ENCODE results near the gene CCL3. TPM values are rescaled to one million over a fixed set of nuclear protein-coding genes. Genes with fewer than 3 reads are reported as not detected.

Gene CCL3
- total and polyA plus RNA-seq, 4 donors: 0.92 to 5.6 (median 1.8) TPM

DNA sequence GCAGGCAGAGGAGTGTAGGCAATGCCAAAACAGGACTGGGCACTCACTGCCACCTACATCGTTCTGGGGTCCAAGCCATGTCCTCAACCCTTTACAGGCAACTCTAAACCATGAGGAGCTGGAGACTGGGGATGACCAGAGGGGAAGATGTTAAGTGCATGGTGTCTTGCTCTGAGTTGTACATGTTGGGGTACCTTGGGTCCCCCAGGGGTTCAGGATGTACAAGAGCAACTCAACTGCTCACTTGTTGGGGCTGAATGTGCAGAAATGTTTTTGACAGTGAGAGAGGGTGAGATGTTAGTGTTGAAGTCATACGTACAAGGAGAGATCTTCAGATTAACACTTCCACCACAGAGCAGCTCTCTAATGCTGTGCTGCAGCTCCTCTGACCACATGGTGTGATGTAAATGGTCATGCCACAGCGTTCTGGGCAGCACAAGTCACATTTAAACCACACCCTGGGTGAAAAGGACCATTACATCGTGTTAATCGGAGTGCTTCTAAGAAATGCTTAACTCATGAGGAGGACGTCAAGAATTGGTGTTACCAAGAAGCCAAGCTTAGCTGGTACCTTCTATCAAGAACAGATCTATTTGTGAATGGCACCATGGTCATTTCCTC lies 23.5 kb downstream of the CCL3 start:
- Histone ChIP-seq H3K4me1 (ENCODE audit: control insufficient read depth in 4 of 4, insufficient read depth in 4 of 4, low read length in 3 of 4) (no peaks in the 10 kb centered on the region), H3K36me3 (ENCODE audit: control insufficient read depth in 4 of 4, insufficient read depth in 3 of 4, low read depth in 1 of 4, low read length in 3 of 4) (no peaks in the 10 kb centered on the region), H3K4me3 (ENCODE audit: low read depth in 1 of 3, low read length in 3 of 3) (no peak overlapping the region), H3K27ac (ENCODE audit: low read depth in 1 of 2, low read length in 2 of 2) (no peak overlapping the region), H3K9ac (ENCODE audit: low read depth in 1 of 2, low read length in 2 of 2) (no peak overlapping the region), H3K9me3 (ENCODE audit: control insufficient read depth in 4 of 4, low read length in 3 of 4) (no peaks in the 10 kb centered on the region), H3K27me3 (ENCODE audit: control insufficient read depth in 4 of 4, insufficient read depth in 4 of 4, low read length in 3 of 4) (no peaks in the 10 kb centered on the region)
- no peak for DNase-seq (ENCODE audit: low spot score)
- TF ChIP-seq GABPA (IDR thresholded peaks at IDR 0.05 in 1 of 2, conservative IDR thresholded peaks at IDR 0.05 in 1 of 2) (no peak), JUND (IDR thresholded peaks at IDR 0.05) (no peak), CTCF (IDR thresholded peaks at IDR 0.05; ENCODE audit: low read depth, low read length, missing input control) (no peak), ATF3 (IDR thresholded peaks at IDR 0.05) (no peak), FOXA2 (IDR thresholded peaks at IDR 0.05) (no peak), TAF1 (conservative IDR thresholded peaks at IDR 0.05) (no peak), SP1 (IDR thresholded peaks at IDR 0.05) (no peak)
- WGBS: 88% methylated on average over 6 of the region's 6 CpGs

- DNase-seq (ENCODE audit: low spot score): no peak
- H3K36me3 ChIP-seq (ENCODE audit: control insufficient read depth in 4 of 4, insufficient read depth in 3 of 4, low read depth in 1 of 4, low read length in 3 of 4): no peaks in the 10 kb centered on the region
- no peak within 1 kb of the TSS for H3K9ac ChIP-seq (ENCODE audit: low read depth in 1 of 2, low read length in 2 of 2)
- H3K9me3 ChIP-seq (ENCODE audit: control insufficient read depth in 4 of 4, low read length in 3 of 4): no peaks in the 10 kb centered on the region
- no peak within 1 kb of the TSS for H3K27ac ChIP-seq (ENCODE audit: low read depth in 1 of 2, low read length in 2 of 2)
- H3K27me3 ChIP-seq (ENCODE audit: control insufficient read depth in 4 of 4, insufficient read depth in 4 of 4, low read length in 3 of 4): no peaks in the 10 kb centered on the region
- no peaks in the 10 kb centered on the region for H3K4me1 ChIP-seq (ENCODE audit: control insufficient read depth in 4 of 4, insufficient read depth in 4 of 4, low read length in 3 of 4)
- 88% methylated on average over 5 of the region's 5 CpGs for WGBS
- no peak for TF ChIP-seq RXRA (IDR thresholded peaks at IDR 0.05)
- TF ChIP-seq, protein P1, sequence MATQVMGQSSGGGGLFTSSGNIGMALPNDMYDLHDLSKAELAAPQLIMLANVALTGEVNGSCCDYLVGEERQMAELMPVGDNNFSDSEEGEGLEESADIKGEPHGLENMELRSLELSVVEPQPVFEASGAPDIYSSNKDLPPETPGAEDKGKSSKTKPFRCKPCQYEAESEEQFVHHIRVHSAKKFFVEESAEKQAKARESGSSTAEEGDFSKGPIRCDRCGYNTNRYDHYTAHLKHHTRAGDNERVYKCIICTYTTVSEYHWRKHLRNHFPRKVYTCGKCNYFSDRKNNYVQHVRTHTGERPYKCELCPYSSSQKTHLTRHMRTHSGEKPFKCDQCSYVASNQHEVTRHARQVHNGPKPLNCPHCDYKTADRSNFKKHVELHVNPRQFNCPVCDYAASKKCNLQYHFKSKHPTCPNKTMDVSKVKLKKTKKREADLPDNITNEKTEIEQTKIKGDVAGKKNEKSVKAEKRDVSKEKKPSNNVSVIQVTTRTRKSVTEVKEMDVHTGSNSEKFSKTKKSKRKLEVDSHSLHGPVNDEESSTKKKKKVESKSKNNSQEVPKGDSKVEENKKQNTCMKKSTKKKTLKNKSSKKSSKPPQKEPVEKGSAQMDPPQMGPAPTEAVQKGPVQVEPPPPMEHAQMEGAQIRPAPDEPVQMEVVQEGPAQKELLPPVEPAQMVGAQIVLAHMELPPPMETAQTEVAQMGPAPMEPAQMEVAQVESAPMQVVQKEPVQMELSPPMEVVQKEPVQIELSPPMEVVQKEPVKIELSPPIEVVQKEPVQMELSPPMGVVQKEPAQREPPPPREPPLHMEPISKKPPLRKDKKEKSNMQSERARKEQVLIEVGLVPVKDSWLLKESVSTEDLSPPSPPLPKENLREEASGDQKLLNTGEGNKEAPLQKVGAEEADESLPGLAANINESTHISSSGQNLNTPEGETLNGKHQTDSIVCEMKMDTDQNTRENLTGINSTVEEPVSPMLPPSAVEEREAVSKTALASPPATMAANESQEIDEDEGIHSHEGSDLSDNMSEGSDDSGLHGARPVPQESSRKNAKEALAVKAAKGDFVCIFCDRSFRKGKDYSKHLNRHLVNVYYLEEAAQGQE (IDR thresholded peaks at IDR 0.05): no peak
- H3K4me3 ChIP-seq (ENCODE audit: low read depth in 1 of 3, low read length in 3 of 3): no peak within 1 kb of the TSS
Measured at GRCh38 chr17:36063786-36064541, 26.0 kb downstream of the CCL3 start, which contains the start of gene CCL18. Gene CCL18, plus strand, starts transcription at chr17:36064272. Its CDS starts 71 bp downstream, at chr17:36064343.

- Histone ChIP-seq H3K27ac (ENCODE audit: low read depth in 1 of 2, low read length in 2 of 2) (no peak overlapping the region), H3K4me1 (ENCODE audit: control insufficient read depth in 4 of 4, insufficient read depth in 4 of 4, low read length in 3 of 4) (no peaks in the 10 kb centered on the region), H3K4me3 (ENCODE audit: low read depth in 1 of 3, low read length in 3 of 3) (no peak overlapping the region), H3K36me3 (ENCODE audit: control insufficient read depth in 4 of 4, insufficient read depth in 3 of 4, low read depth in 1 of 4, low read length in 3 of 4) (no peaks in the 10 kb centered on the region), H3K9me3 (ENCODE audit: control insufficient read depth in 4 of 4, low read length in 3 of 4) (no peaks in the 10 kb centered on the region), H3K9ac (ENCODE audit: low read depth in 1 of 2, low read length in 2 of 2) (no peak overlapping the region), H3K27me3 (ENCODE audit: control insufficient read depth in 4 of 4, insufficient read depth in 4 of 4, low read length in 3 of 4) (no peaks in the 10 kb centered on the region)
- no peak for DNase-seq (ENCODE audit: low spot score)
- WGBS: 97% methylated on average over 2 of the region's 2 CpGs
- no peak for TF ChIP-seq EGR1 (IDR thresholded peaks at IDR 0.05; ENCODE audit: low read depth in 2 of 2)
- TF ChIP-seq YY1 (IDR thresholded peaks at IDR 0.05): no peak
- TF ChIP-seq, protein P2, sequence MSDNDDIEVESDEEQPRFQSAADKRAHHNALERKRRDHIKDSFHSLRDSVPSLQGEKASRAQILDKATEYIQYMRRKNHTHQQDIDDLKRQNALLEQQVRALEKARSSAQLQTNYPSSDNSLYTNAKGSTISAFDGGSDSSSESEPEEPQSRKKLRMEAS (IDR thresholded peaks at IDR 0.05): no peak
- TF ChIP-seq, protein P3, sequence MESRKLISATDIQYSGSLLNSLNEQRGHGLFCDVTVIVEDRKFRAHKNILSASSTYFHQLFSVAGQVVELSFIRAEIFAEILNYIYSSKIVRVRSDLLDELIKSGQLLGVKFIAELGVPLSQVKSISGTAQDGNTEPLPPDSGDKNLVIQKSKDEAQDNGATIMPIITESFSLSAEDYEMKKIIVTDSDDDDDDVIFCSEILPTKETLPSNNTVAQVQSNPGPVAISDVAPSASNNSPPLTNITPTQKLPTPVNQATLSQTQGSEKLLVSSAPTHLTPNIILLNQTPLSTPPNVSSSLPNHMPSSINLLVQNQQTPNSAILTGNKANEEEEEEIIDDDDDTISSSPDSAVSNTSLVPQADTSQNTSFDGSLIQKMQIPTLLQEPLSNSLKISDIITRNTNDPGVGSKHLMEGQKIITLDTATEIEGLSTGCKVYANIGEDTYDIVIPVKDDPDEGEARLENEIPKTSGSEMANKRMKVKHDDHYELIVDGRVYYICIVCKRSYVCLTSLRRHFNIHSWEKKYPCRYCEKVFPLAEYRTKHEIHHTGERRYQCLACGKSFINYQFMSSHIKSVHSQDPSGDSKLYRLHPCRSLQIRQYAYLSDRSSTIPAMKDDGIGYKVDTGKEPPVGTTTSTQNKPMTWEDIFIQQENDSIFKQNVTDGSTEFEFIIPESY (IDR thresholded peaks at IDR 0.05): no peak
- no peak for TF ChIP-seq CTCF (IDR thresholded peaks at IDR 0.05; ENCODE audit: low read depth, low read length, missing input control)
- no peak for TF ChIP-seq NR2F2 (IDR thresholded peaks at IDR 0.05)
- no peak for TF ChIP-seq RAD21 (IDR thresholded peaks at IDR 0.05)
Measured at GRCh38 chr17:36060816-36061215, 29.1 kb downstream of the CCL3 start.

Measured in liver (tissue), 9 donors.